Brain microvascular endothelial cell (primary cell): Measurements from ENCODE around the gene LIN7B.

Experiments
- DNase-seq: peaks from one replicate; pipeline ENCODE4 v3.0.0-alpha.2; 2020
- H3K27ac ChIP-seq: fragments of 250-450 bp; sonication (Bioruptor Pico); 2 replicates; pipeline ENCODE4 v1.5.1; 2020; ENCODE audit warnings: mild to moderate bottlenecking, moderate library complexity
- H3K27me3 ChIP-seq: fragments of 250-450 bp; sonication (Bioruptor Pico); replicated peaks from 2 replicates; pipeline ENCODE4 v1.5.1; 2020; ENCODE audit warnings: mild to moderate bottlenecking
- H3K36me3 ChIP-seq: fragments of 250-450 bp; sonication (Bioruptor Pico); replicated peaks from 2 replicates; pipeline ENCODE4 v1.5.1; 2020; ENCODE audit warnings: mild to moderate bottlenecking
- H3K4me3 ChIP-seq: 2 replicates; pipeline ENCODE4 v1.5.1; 2011; ENCODE audit warnings: low read depth, mild to moderate bottlenecking, control low read depth, low read length, moderate library complexity
- in situ Hi-C: cut with HindIII; loops from 2 replicates; pipeline ENCODE4 v1.10.0; 2017; ENCODE audit warnings: low sequenced_read_pairs, low pct_ligation_motif_present
- TF ChIP-seq, protein P1 (sequence below): IDR thresholded peaks from 2 replicates; pipeline ENCODE4 v1.5.1; 2011; ENCODE audit warnings: low read depth, mild to moderate bottlenecking, moderate library complexity, low read length, control low read depth, inconsistent platforms; ENCODE audit errors: missing control alignments

LIN7B gene, protein sequence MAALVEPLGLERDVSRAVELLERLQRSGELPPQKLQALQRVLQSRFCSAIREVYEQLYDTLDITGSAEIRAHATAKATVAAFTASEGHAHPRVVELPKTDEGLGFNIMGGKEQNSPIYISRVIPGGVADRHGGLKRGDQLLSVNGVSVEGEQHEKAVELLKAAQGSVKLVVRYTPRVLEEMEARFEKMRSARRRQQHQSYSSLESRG

DNA sequence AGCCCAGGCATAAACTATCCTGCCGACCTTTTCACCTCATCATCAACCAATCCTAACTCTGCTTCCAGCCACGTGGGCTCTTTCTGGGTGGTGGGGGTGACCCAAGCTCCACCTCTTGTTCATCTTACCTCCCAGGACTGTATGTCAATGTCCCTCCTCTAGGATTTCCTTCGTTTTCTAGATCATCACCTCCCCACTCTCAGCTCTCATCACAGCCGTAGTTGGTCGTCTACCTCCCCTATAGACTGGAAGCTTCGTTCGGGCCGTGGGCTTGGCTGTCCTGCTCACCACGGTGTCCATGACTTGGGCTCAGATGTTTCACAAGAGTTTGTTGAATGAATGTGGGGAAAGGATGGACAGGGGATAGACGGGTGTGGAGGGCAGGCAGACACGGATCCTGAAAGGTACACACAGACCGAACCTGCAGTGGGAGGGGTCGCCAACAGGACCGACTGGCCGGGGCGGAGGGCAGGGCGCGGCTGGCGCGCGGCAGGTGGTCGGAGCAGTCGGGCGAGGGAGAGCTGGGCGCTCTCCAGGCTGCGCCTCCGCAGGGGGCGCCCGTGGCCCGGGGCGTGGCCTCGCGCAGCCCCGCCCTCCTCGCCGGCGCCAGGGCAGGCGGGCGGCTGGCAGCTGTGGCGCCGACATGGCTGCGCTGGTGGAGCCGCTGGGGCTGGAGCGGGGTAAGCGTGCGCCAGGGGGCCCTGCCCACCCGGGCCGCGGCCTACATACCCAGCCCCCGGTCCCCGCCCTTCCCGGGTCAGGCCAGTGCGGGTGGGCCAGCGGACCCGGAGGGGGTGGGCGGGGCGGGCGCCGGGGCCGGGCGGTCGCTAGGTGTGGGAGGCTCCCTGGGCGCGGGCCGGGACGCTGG, at the start of gene LIN7B:
LIN7B (plus strand) TSS at position 609 of the 868 bp plus-strand sequence; CDS start at position 644, 35 bp downstream.
- no peak within 1 kb of the TSS for H3K27ac ChIP-seq
- in situ Hi-C loops, result no loop called here
- H3K27me3 ChIP-seq, result no peaks in the 10 kb centered on the region
- H3K4me3 ChIP-seq, result peak within 1 kb of the TSS; percentile 73
- DNase-seq, result peak; percentile 17
- peaks cover 6% of the 10 kb centered on the region for H3K36me3 ChIP-seq
- TF ChIP-seq, protein P1, sequence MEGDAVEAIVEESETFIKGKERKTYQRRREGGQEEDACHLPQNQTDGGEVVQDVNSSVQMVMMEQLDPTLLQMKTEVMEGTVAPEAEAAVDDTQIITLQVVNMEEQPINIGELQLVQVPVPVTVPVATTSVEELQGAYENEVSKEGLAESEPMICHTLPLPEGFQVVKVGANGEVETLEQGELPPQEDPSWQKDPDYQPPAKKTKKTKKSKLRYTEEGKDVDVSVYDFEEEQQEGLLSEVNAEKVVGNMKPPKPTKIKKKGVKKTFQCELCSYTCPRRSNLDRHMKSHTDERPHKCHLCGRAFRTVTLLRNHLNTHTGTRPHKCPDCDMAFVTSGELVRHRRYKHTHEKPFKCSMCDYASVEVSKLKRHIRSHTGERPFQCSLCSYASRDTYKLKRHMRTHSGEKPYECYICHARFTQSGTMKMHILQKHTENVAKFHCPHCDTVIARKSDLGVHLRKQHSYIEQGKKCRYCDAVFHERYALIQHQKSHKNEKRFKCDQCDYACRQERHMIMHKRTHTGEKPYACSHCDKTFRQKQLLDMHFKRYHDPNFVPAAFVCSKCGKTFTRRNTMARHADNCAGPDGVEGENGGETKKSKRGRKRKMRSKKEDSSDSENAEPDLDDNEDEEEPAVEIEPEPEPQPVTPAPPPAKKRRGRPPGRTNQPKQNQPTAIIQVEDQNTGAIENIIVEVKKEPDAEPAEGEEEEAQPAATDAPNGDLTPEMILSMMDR, result peak; percentile 25

DNA sequence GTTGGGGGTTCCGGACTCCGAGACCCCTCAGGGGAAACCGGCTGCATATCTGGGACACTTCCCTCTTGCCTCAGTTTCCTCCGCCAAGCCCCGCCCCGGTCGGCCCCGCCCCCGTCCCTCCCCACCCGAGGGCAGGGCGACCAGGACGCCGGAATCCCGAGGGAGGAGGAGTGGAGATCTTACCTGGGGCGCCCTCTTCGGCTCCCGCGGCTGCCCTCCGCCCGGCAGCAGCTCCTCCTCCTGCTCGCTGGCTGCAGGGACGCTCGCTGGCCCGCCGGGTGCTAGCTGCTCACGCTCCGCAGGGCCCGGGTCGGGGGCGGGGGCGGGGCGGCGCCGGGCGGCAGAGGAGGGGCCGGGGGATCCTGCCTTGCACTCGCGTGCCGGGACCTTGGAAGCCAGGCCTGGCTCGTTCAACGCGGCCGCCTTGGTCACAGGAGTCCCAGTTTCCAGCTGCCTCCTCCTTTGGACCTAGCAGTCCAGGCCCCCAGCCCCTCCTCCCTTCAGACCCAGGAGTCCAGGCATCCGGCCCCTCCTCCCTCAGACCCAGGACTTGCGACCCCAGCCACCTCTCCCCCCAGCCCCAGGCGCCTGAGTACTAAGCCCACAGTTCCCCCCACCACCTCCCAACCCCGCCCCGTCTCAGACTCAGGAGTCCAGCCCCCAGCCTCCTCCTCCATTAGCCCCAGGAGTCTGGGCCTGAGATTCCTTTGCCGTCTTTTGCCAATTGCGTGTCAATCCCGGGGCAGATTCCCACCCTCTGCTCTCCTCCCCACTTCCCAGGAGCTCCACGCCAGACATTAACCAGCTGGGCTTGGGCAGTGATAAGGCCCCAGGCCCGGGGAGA, 49.2 kb upstream of the LIN7B start, which contains the start of gene NTF4:
NTF4 (minus strand) TSS at position 51 of the 844 bp plus-strand sequence. CDS start 2,821 bp downstream, outside the sequence.
- in situ Hi-C loops, result no loop called here
- H3K36me3 ChIP-seq, result no peaks in the 10 kb centered on the region
- H3K27ac ChIP-seq, result no peak within 1 kb of the TSS
- DNase-seq, result no peak
- TF ChIP-seq, protein P1, result no peak
- H3K4me3 ChIP-seq, result peak within 1 kb of the TSS; percentile 29
- peaks cover 8% of the 10 kb centered on the region for H3K27me3 ChIP-seq

DNA sequence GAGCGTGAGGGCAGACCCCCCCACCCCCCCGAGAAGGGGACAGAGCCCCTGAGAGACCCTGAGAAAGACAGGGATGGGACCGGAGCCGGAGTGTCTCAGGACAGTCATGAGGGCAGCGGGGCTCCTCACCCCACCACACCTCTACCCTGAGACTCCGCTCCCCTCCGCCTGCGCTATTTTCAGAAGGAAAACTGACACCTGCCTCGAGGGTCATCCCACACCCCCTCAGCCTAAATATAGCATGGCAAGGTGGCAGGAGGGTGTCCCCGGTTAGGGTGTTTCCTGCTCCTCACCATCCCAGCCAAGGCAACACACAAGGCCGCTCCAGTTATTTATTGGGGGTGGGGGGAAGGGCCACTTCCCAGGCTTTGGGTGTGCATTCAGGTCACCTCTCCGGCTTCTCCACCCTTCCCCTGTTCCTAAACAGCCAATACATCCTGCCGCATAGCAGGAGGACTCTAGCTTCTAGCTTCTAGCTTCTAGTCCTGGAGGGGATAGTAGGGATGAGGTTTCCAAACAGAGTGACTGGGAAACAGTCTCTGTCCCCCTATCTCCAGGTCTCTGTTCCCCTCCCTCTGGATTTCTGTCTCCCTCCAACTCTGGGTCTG, 48.2 kb upstream of the LIN7B start:
- in situ Hi-C loops, result no loop called here

DNA sequence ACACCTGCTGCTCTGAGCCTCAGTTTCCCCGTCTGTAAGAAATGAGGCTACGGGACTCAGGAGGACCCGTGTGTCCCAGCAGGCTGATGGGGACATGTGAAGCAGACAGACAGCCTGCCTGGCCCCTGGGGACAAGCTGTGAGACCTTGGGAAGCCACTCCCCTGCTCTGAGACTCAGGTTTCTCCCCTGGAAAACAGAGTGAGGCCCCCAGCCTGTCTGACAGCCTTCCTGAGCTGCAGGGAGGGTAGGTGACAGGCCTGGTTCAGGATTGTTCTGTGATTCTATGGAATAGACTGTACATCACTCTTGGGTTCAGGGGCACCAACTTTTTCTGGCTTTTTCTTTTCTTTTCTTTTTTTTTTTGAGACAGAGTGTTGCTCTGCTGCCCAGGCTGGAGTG, 46.6 kb upstream of the LIN7B start:
- in situ Hi-C loops, result no loop called here
- DNase-seq, result no peak
- no peaks in the 10 kb centered on the region for H3K36me3 ChIP-seq
- H3K27me3 ChIP-seq, result peaks cover 12% of the 10 kb centered on the region
- H3K27ac ChIP-seq, result no peak overlapping the region
- H3K4me3 ChIP-seq, result no peak overlapping the region
- TF ChIP-seq, protein P1, result no peak

More for the DNA sequence above, 48.2 kb upstream of the LIN7B start:
- Histone ChIP-seq H3K4me3 (no peak overlapping the region), H3K27ac (no peak overlapping the region), H3K27me3 (peaks cover 8% of the 10 kb centered on the region), H3K36me3 (no peaks in the 10 kb centered on the region)
- DNase-seq, result no peak
- TF ChIP-seq, protein P1, result no peak

DNA sequence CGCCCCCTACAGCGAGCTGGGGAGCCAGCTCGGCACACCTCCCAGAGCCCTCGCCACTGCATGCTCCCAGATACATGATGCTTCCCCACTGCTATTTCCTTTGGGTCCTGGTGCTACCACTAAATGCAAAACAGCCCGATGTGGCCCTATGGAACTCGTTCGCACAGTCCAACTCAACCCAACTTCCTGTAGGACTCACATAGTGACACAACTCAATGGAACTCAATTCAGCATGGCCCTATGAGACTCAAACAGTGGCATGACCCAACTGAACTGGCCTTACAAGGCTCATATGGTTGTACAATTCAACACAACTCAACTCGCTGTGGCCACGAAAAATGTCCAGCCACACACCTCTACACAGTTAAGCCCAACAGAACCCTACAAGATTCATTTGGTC, 45.1 kb upstream of the LIN7B start:
- in situ Hi-C loops, result no loop called here

More for the DNA sequence above, 45.1 kb upstream of the LIN7B start:
- peaks cover 20% of the 10 kb centered on the region for H3K27me3 ChIP-seq
- TF ChIP-seq, protein P1, result no peak
- H3K27ac ChIP-seq, result no peak overlapping the region
- no peaks in the 10 kb centered on the region for H3K36me3 ChIP-seq
- no peak for DNase-seq
- H3K4me3 ChIP-seq, result no peak overlapping the region
